H9 (cell line): ENCODE measurements around the gene SLC25A11. TPM values are rescaled to one million over a fixed set of nuclear protein-coding genes. Genes with fewer than 3 reads are reported as not detected.
"Not testable (repeated sequence)": the region's sequence is repeated elsewhere in the genome, so short reads cannot be mapped to it uniquely, and the experiment has no call there.

Experiments
- DNase-seq: peaks from one replicate; pipeline ENCODE4 v3.0.0-alpha.2; 2017
- H2AFZ ChIP-seq: one replicate; pipeline ENCODE4 v1.6.1; 2013; ENCODE audit warnings: mild to moderate bottlenecking, low read length, control low read depth, moderate library complexity
- H2AK5ac ChIP-seq: 2 replicates; pipeline ENCODE4 v1.6.1; 2013; ENCODE audit warnings: low read length, control low read depth, mixed read lengths; ENCODE audit not compliant: insufficient read length
- H2BK120ac ChIP-seq: one replicate; pipeline ENCODE4 v1.6.1; 2013; ENCODE audit warnings: low read depth, mild to moderate bottlenecking, low read length, control low read depth, inconsistent platforms; ENCODE audit not compliant: poor library complexity, severe bottlenecking
- H2BK12ac ChIP-seq: 2 replicates; pipeline ENCODE4 v1.6.1; 2013; ENCODE audit warnings: low read length, control low read depth, mixed read lengths, low read depth; ENCODE audit not compliant: insufficient read length
- H2BK15ac ChIP-seq: 2 replicates; pipeline ENCODE4 v1.6.1; 2013; ENCODE audit warnings: low read depth, low read length, control low read depth
- H2BK20ac ChIP-seq: one replicate; pipeline ENCODE4 v1.6.1; 2013; ENCODE audit warnings: low read depth, mild to moderate bottlenecking, low read length, control low read depth, inconsistent platforms; ENCODE audit not compliant: poor library complexity, severe bottlenecking
- H2BK5ac ChIP-seq: 2 replicates; pipeline ENCODE4 v1.6.1; 2013; ENCODE audit warnings: low read length, control low read depth, mixed read lengths; ENCODE audit not compliant: insufficient read length
- H3K14ac ChIP-seq: 2 replicates; pipeline ENCODE4 v1.6.1; 2013; ENCODE audit warnings: low read length, control low read depth; ENCODE audit not compliant: insufficient read depth
- H3K18ac ChIP-seq: 2 replicates; pipeline ENCODE4 v1.6.1; 2013; ENCODE audit warnings: low read depth, mild to moderate bottlenecking, mixed read lengths, low read length, control low read depth; ENCODE audit not compliant: insufficient read length
- H3K23ac ChIP-seq: 2 replicates; pipeline ENCODE4 v1.6.1; 2013; ENCODE audit warnings: low read length, control low read depth, mixed read lengths, low read depth; ENCODE audit not compliant: insufficient read length
- H3K23me2 ChIP-seq: 2 replicates; pipeline ENCODE4 v1.6.1; 2013; ENCODE audit warnings: low read depth, mild to moderate bottlenecking, mixed read lengths, low read length, control low read depth; ENCODE audit not compliant: insufficient read length, poor library complexity, severe bottlenecking
- H3K27ac ChIP-seq: 2 replicates; pipeline ENCODE4 v1.5.1; 2013; ENCODE audit warnings: low read length, control low read depth, mixed read lengths, low read depth; ENCODE audit not compliant: insufficient read length
- H3K27me3 ChIP-seq: 2 replicates; pipeline ENCODE4 v1.6.1; 2013; ENCODE audit warnings: low read length, control low read depth, inconsistent platforms; ENCODE audit not compliant: insufficient read depth
- H3K4ac ChIP-seq: 2 replicates; pipeline ENCODE4 v1.6.1; 2013; ENCODE audit warnings: low read depth, mild to moderate bottlenecking, control low read depth, inconsistent platforms, low read length, moderate library complexity
- H3K4me1 ChIP-seq: 2 replicates; pipeline ENCODE4 v1.6.1; 2013; ENCODE audit warnings: low read length, control low read depth, inconsistent platforms; ENCODE audit not compliant: insufficient read depth
- H3K4me2 ChIP-seq: 2 replicates; pipeline ENCODE4 v1.6.1; 2013; ENCODE audit warnings: low read length, control low read depth, mixed read lengths; ENCODE audit not compliant: insufficient read length, insufficient read depth
- H3K56ac ChIP-seq: 2 replicates; pipeline ENCODE4 v1.6.1; 2013; ENCODE audit warnings: low read depth, mild to moderate bottlenecking, mixed read lengths, low read length, control low read depth; ENCODE audit not compliant: insufficient read length
- H3K79me1 ChIP-seq: 2 replicates; pipeline ENCODE4 v1.6.1; 2013; ENCODE audit warnings: low read depth, mild to moderate bottlenecking, moderate library complexity, low read length, control low read depth, inconsistent platforms; ENCODE audit not compliant: insufficient read depth, poor library complexity, severe bottlenecking
- H3K79me2 ChIP-seq: 2 replicates; pipeline ENCODE4 v1.6.1; 2013; ENCODE audit warnings: low read length, control low read depth, inconsistent platforms; ENCODE audit not compliant: insufficient read depth
- H3K9ac ChIP-seq: 2 replicates; pipeline ENCODE4 v1.6.1; 2013; ENCODE audit warnings: low read length, control low read depth, mixed read lengths; ENCODE audit not compliant: insufficient read length; ENCODE audit errors: extremely low read depth
- H3K9me3 ChIP-seq: one replicate; pipeline ENCODE4 v1.6.1; 2013; ENCODE audit warnings: low read depth, low read length, inconsistent platforms; ENCODE audit not compliant: control insufficient read depth
- H3T11ph ChIP-seq: one replicate; pipeline ENCODE4 v1.6.1; 2013; ENCODE audit warnings: mild to moderate bottlenecking, low read length, control low read depth, inconsistent platforms
- H4K20me1 ChIP-seq: one replicate; pipeline ENCODE4 v1.6.1; 2013; ENCODE audit not compliant: control insufficient read depth, insufficient read length, insufficient read depth
- H4K5ac ChIP-seq: 2 replicates; pipeline ENCODE4 v1.6.1; 2013; ENCODE audit warnings: low read depth, mild to moderate bottlenecking, mixed read lengths, low read length, control low read depth; ENCODE audit not compliant: insufficient read length
- H4K8ac ChIP-seq: replicated peaks from 2 replicates; pipeline ENCODE4 v1.6.1; 2013; ENCODE audit warnings: low read length, control low read depth, mixed read lengths, low read depth; ENCODE audit not compliant: insufficient read length
- H4K91ac ChIP-seq: 2 replicates; pipeline ENCODE4 v1.6.1; 2013; ENCODE audit warnings: low read depth, mild to moderate bottlenecking, moderate library complexity, mixed read lengths, low read length, control low read depth; ENCODE audit not compliant: insufficient read length
- H3K27ac Mint-ChIP-seq, 3 experiments: 2 replicates in 2 of 3; 3 replicates in 1 of 3; pipeline ENCODE4 v1.8.0; 2020 to 2021; ENCODE audit warnings: mixed read lengths in 3 of 3, mild to moderate bottlenecking in 1 of 3, moderate library complexity in 1 of 3
- H3K27me3 Mint-ChIP-seq: 2 replicates; pipeline ENCODE4 v1.8.0; 2021; ENCODE audit warnings: low read depth, mild to moderate bottlenecking, moderate library complexity, mixed read lengths
- H3K36me3 Mint-ChIP-seq, 3 experiments: 2 replicates in 2 of 3; 3 replicates in 1 of 3; pipeline ENCODE4 v1.8.0; 2020 to 2021; ENCODE audit warnings: low read depth in 3 of 3, mixed read lengths in 3 of 3; ENCODE audit not compliant: insufficient read depth in 1 of 3
- H3K4me1 Mint-ChIP-seq, 2 experiments: 2 replicates each; pipeline ENCODE4 v1.8.0; 2020; ENCODE audit warnings: mixed read lengths in 2 of 2
- H3K4me3 Mint-ChIP-seq, 2 experiments: 2 replicates in 1 of 2; 3 replicates in 1 of 2; pipeline ENCODE4 v1.8.0; 2020 to 2021; ENCODE audit warnings: mild to moderate bottlenecking in 2 of 2, mixed read lengths in 2 of 2, moderate library complexity in 1 of 2
- H3K9me3 Mint-ChIP-seq, 2 experiments: 2 replicates in 1 of 2; 3 replicates in 1 of 2; pipeline ENCODE4 v1.8.0; 2020; ENCODE audit warnings: mild to moderate bottlenecking in 2 of 2, mixed read lengths in 2 of 2, moderate library complexity in 1 of 2
- CTCF ChIP-seq: fragments of 200-600 bp; sonication (generic); conservative IDR thresholded peaks from 3 replicates; pipeline ENCODE4 v1.8.0; 2021; ENCODE audit warnings: antibody characterized with exemption, mild to moderate bottlenecking
- WGBS: extraction: QIAGEN DNeasy Blood & Tissue Kit; methylation state at CpG from one replicate; pipeline ENCODE4 v1.1.7; 2013; ENCODE audit warnings: missing lambda C conversion rate, low lambda C conversion rate, mixed read lengths; ENCODE audit not compliant: insufficient read length; ENCODE audit errors: extremely low coverage; 5-methylcytosine and 5-hydroxymethylcytosine counted together
- total RNA-seq: library from RNA; stranded (reverse); gene quantifications from 2 replicates; pipeline ENCODE4 v1.2.1, GENCODE V29; 2021

The SLC25A11 gene
- total RNA-seq, 1 experiment from 2014 or later: 74.9 TPM

- Histone ChIP-seq H3T11ph (no peak overlapping the region), H2BK15ac (no peak overlapping the region), H3K79me2 (no peaks in the 10 kb centered on the region), H4K20me1 (no peaks in the 10 kb centered on the region), H3K14ac (no peak overlapping the region), H3K9me3 (no peaks in the 10 kb centered on the region), H2BK5ac (no peak overlapping the region), H3K9ac (no peak overlapping the region), H3K4ac (no peak overlapping the region), H3K79me1 (no peaks in the 10 kb centered on the region), H3K23ac (no peak overlapping the region), H2BK120ac (no peak overlapping the region), H2AFZ (no peak overlapping the region), H3K27me3 (no peaks in the 10 kb centered on the region), H2BK20ac (no peak overlapping the region), H4K91ac (no peak overlapping the region), H3K4me2 (no peak overlapping the region), H3K27ac (no peak overlapping the region), H3K4me1 (peaks cover 3% of the 10 kb centered on the region; the same call in 1 of the 2 replicates), H3K23me2 (no peaks in the 10 kb centered on the region), H4K5ac (no peak overlapping the region), H2BK12ac (no peak overlapping the region), H3K18ac (no peak overlapping the region), H4K8ac (no peak overlapping the region), H2AK5ac (no peak overlapping the region), H3K56ac (no peak overlapping the region)
- no peaks in the 10 kb centered on the region for H3K9me3 Mint-ChIP-seq
- no peaks in the 10 kb centered on the region; the same call in 1 of the 2 replicates for H3K27me3 Mint-ChIP-seq
- WGBS: no CpG with 5 or more reads among the region's 8 CpGs
- DNase-seq: peak; percentile 40
- H3K4me3 Mint-ChIP-seq: no peak overlapping the region
- peak overlapping the region in 1 of 3 experiments; percentile 89; a peak in 2 of 7 replicates for H3K27ac Mint-ChIP-seq
- no peaks in the 10 kb centered on the region for H3K36me3 Mint-ChIP-seq
- H3K4me1 Mint-ChIP-seq: peaks cover 7% of the 10 kb centered on the region in 2 experiments
- 0 out of 3 replicates have a peak, but pooled peaks have one; percentile 11 for TF ChIP-seq CTCF
These were observed 20.3 kb downstream of the SLC25A11 start for GRCh38 chr17:4919511-4920047.

- not testable (repeated sequence) for H2AK5ac ChIP-seq, H3K18ac ChIP-seq, H2BK5ac ChIP-seq, DNase-seq, H3K23ac ChIP-seq, H3K4me1 Mint-ChIP-seq, H3K14ac ChIP-seq, H3K79me2 ChIP-seq, H3K23me2 ChIP-seq, H2BK20ac ChIP-seq, H2AFZ ChIP-seq, H3K9me3 Mint-ChIP-seq, H3K4me2 ChIP-seq, H3T11ph ChIP-seq, H3K27me3 ChIP-seq, H4K5ac ChIP-seq, H3K4ac ChIP-seq, H2BK12ac ChIP-seq, H4K91ac ChIP-seq, H2BK120ac ChIP-seq, H3K9me3 ChIP-seq, H3K9ac ChIP-seq, H3K79me1 ChIP-seq, H3K4me3 Mint-ChIP-seq, H3K27me3 Mint-ChIP-seq, H4K20me1 ChIP-seq, H3K56ac ChIP-seq, H4K8ac ChIP-seq, H2BK15ac ChIP-seq, H3K27ac ChIP-seq, H3K4me1 ChIP-seq, H3K27ac Mint-ChIP-seq, H3K36me3 Mint-ChIP-seq
- WGBS: no CpG with 5 or more reads among the region's 4 CpGs
These were observed 25.3 kb downstream of the SLC25A11 start for GRCh38 chr17:4914551-4914950.
